ENCODE results near the gene GPR84.

The GPR84 gene

GRCh38 chr12:54364413-54364812, at the start of gene GPR84:
TSS of gene GPR84 (minus strand) at chr12:54364486. CDS start at chr12:54363851, 635 bp downstream.
- ChIA-PET CTCF (no interaction called here), POLR2A (no interaction called here)
- TF ChIP-seq ZNF384 (IDR thresholded peaks at IDR 0.05), result no peak
- TF ChIP-seq SUZ12 (IDR thresholded peaks at IDR 0.05), result no peak
- TF ChIP-seq LEF1 (IDR thresholded peaks at IDR 0.05; ENCODE audit: borderline replicate concordance), result no peak
- TF ChIP-seq L3MBTL2 (conservative IDR thresholded peaks at IDR 0.05), result no peak
- no peak for TF ChIP-seq ELF4 (IDR thresholded peaks at IDR 0.05)
- no peak for TF ChIP-seq TARDBP (IDR thresholded peaks at IDR 0.05)
- no peak for TF ChIP-seq CTBP1 (IDR thresholded peaks at IDR 0.05; ENCODE audit: borderline replicate concordance)
- no peak for TF ChIP-seq FOXM1 (IDR thresholded peaks at IDR 0.05; ENCODE audit: borderline replicate concordance)
- no peak for TF ChIP-seq FOXA1 (IDR thresholded peaks at IDR 0.05)
- TF ChIP-seq SP1 (IDR thresholded peaks at IDR 0.05), result no peak
- no peak for DNase-seq (ENCODE audit: extremely low spot score)

GRCh38 chr12:54413284-54414190, 49.3 kb upstream of the GPR84 start:
- ChIA-PET CTCF (interaction anchor here (0.7 to 1.2 kb wide), 2 partner anchors 10 to 26 kb away, joined by 3 read pairs; no protein-coding TSS in a partner anchor), POLR2A (interaction anchor here (1.5 kb wide), 1 partner anchor 19 kb away, joined by 4 read pairs; no protein-coding TSS in a partner anchor)
- DNase-seq (ENCODE audit: extremely low spot score), result no peak
- TF ChIP-seq ELF4 (IDR thresholded peaks at IDR 0.05) (no peak), CTBP1 (IDR thresholded peaks at IDR 0.05; ENCODE audit: borderline replicate concordance) (no peak), SUZ12 (IDR thresholded peaks at IDR 0.05) (no peak), ARNT (IDR thresholded peaks at IDR 0.05) (no peak), HDGF (IDR thresholded peaks at IDR 0.05; ENCODE audit: borderline replicate concordance) (no peak), ZNF384 (IDR thresholded peaks at IDR 0.05) (no peak), SP1 (IDR thresholded peaks at IDR 0.05) (no peak), PKNOX1 (IDR thresholded peaks at IDR 0.05) (no peak), FOXK2 (IDR thresholded peaks at IDR 0.05) (no peak)

GRCh38 chr12:54412786-54413185, 48.5 kb upstream of the GPR84 start:
- TF ChIP-seq SUZ12 (IDR thresholded peaks at IDR 0.05) (no peak), NFRKB (IDR thresholded peaks at IDR 0.05) (no peak), ZNF384 (IDR thresholded peaks at IDR 0.05) (no peak), FOXM1 (IDR thresholded peaks at IDR 0.05; ENCODE audit: borderline replicate concordance) (no peak), L3MBTL2 (conservative IDR thresholded peaks at IDR 0.05) (no peak), TARDBP (IDR thresholded peaks at IDR 0.05) (no peak), FOXA1 (IDR thresholded peaks at IDR 0.05) (no peak), PKNOX1 (IDR thresholded peaks at IDR 0.05) (no peak), SP1 (IDR thresholded peaks at IDR 0.05) (no peak), HDGF (IDR thresholded peaks at IDR 0.05; ENCODE audit: borderline replicate concordance) (no peak), LEF1 (IDR thresholded peaks at IDR 0.05; ENCODE audit: borderline replicate concordance) (no peak), BHLHE40 (IDR thresholded peaks at IDR 0.05; ENCODE audit: borderline replicate concordance) (no peak)
- CTCF ChIA-PET, result interaction anchor here (0.6 to 1.8 kb wide), 3 partner anchors 9 to 47 kb away, joined by 3 to 8 read pairs (median 4); no protein-coding TSS in a partner anchor
- POLR2A ChIA-PET, result no interaction called here
- DNase-seq (ENCODE audit: extremely low spot score), result no peak

GRCh38 chr12:54412348-54412747, 48.1 kb upstream of the GPR84 start:
- ChIA-PET POLR2A (no interaction called here), CTCF (interaction anchor here (0.6 to 1.8 kb wide), 3 partner anchors 9 to 48 kb away, joined by 3 to 8 read pairs (median 4); no protein-coding TSS in a partner anchor)
- no peak for DNase-seq (ENCODE audit: extremely low spot score)
- TF ChIP-seq NFRKB (IDR thresholded peaks at IDR 0.05) (no peak), FOXM1 (IDR thresholded peaks at IDR 0.05; ENCODE audit: borderline replicate concordance) (no peak), LEF1 (IDR thresholded peaks at IDR 0.05; ENCODE audit: borderline replicate concordance) (no peak), PKNOX1 (IDR thresholded peaks at IDR 0.05) (no peak), HDGF (IDR thresholded peaks at IDR 0.05; ENCODE audit: borderline replicate concordance) (no peak), SUZ12 (IDR thresholded peaks at IDR 0.05) (no peak), SP1 (IDR thresholded peaks at IDR 0.05) (no peak), CTBP1 (IDR thresholded peaks at IDR 0.05; ENCODE audit: borderline replicate concordance) (no peak), BHLHE40 (IDR thresholded peaks at IDR 0.05; ENCODE audit: borderline replicate concordance) (no peak), FOXK2 (IDR thresholded peaks at IDR 0.05) (no peak), ARNT (IDR thresholded peaks at IDR 0.05) (no peak), L3MBTL2 (conservative IDR thresholded peaks at IDR 0.05) (no peak)

- CTCF ChIA-PET, result interaction anchor here (1.8 kb wide), 1 partner anchor 12 kb away, joined by 8 read pairs; no protein-coding TSS in a partner anchor
Measured at GRCh38 chr12:54411391-54412241, 47.3 kb upstream of the GPR84 start.

More at GRCh38 chr12:54411391-54412241, 47.3 kb upstream of the GPR84 start:
- no peak for DNase-seq (ENCODE audit: extremely low spot score)
- POLR2A ChIA-PET, result no interaction called here
- TF ChIP-seq SP1 (IDR thresholded peaks at IDR 0.05) (no peak), HDGF (IDR thresholded peaks at IDR 0.05; ENCODE audit: borderline replicate concordance) (no peak), ZNF384 (IDR thresholded peaks at IDR 0.05) (no peak), FOXA1 (IDR thresholded peaks at IDR 0.05) (no peak), SUZ12 (IDR thresholded peaks at IDR 0.05) (no peak), LEF1 (IDR thresholded peaks at IDR 0.05; ENCODE audit: borderline replicate concordance) (no peak)
